ENCODE measurements around the gene HDGFL2.
A peak's percentile ranks its signal among the peaks of the same experiment; 100 is the strongest.

The HDGFL2 gene

DNA sequence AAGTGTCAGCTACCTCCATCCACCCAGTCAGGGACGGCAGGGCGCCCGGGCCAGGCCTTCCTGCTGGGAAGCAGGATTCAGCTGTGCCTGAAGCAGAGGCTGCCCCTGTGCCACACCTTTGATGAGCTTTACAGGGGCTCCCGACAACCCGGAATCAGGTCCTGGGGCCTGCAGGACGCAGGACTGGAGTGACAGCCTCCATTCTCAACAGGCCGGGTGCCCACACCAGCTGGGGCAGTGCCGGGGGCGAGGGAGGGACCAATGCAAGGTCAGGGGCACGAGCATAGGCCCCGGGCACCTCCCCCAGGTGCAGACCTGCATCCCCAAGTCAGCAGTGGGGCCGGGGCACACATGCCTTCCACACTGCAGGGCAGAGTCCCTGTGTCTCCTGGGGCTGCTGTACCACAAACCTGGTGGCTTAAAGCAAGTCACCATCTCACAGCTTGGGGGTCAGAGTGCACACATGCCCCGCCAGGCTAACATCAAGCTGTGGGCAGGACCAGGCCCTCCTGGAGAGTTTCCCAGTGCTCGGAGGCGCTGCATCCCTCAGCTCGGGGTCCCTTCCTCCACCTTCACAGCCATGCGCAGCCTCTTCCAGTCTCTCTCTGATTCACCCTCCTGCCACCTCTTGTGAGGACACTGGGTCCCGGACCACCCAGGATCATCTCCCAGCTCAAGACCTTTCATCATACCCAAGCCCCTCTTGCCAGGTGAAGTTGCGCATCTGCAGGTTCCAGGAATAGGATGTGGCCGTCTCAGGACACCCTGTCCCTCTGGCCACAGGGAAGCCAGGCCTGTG is 27.9 kb upstream of the HDGFL2 start:
- H4K20me1 ChIP-seq = peaks cover 87% of the 10 kb centered on the region

DNA sequence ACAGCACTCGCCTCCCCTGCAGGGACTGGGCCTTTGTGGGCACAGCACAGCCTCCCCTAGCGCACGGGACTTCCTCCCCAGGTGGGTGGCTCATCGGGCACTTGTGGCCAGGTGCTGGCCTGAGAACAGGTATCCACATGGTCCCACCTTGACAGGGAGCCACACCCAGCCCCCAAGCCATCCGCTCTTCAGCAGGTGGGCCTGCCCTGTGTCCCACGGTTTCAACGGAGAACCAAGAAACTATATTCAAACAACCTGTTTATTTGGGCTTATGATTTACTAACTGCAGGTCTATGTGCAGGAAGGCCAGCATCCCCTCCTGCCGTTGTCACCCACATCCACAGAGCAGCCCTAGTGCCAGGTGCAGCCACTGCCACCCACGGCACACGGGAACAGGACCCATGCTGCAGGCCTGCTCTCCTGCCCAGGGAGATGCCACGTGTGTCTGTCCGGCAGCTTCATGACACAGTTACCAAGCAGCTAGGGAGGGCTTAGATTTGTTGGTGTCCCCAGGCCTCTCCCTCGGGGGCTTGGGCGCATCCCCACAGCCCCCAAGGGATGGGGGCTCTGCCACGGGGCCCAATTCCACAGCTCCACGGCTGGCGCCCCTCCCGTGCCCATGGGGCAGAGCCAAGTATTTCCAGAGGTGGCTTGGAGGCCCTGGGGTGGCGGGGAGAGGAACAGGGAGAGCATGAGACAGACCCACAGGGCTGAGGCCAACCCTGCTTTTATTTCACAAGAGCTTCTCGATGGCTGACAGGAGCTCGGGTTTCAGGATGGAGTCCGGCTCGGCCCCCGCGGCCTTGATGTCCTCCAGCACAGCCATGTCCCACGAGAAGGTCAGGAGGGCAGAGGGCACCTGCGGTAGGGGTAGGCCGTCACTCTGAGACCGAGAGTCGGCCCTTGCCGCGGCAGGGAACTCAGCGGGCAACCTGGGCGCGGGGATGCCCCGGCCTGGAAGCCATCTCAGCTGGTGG is 27.0 kb upstream of the HDGFL2 start:
- H4K20me1 ChIP-seq = peaks cover 79% of the 10 kb centered on the region
- no peak for TF ChIP-seq Cebpa-rat (IDR thresholded peaks at IDR 0.05)

More for the DNA sequence above, 27.9 kb upstream of the HDGFL2 start:
- Histone ChIP-seq H3K27me3 (no peaks in the 10 kb centered on the region), H3K4me3 (no peak overlapping the region), H3K27ac (no peak overlapping the region), H3K4me1 (peaks cover 8% of the 10 kb centered on the region), H3K9me3 (no peaks in the 10 kb centered on the region), H3K4me2 (no peak overlapping the region), H3K36me3 (peaks cover 100% of the 10 kb centered on the region), H3K9ac (0 out of 2 replicates have a peak overlapping the region, but pooled peaks have one; percentile 29)
- TF ChIP-seq Cebpa-rat (IDR thresholded peaks at IDR 0.05) = no peak

DNA sequence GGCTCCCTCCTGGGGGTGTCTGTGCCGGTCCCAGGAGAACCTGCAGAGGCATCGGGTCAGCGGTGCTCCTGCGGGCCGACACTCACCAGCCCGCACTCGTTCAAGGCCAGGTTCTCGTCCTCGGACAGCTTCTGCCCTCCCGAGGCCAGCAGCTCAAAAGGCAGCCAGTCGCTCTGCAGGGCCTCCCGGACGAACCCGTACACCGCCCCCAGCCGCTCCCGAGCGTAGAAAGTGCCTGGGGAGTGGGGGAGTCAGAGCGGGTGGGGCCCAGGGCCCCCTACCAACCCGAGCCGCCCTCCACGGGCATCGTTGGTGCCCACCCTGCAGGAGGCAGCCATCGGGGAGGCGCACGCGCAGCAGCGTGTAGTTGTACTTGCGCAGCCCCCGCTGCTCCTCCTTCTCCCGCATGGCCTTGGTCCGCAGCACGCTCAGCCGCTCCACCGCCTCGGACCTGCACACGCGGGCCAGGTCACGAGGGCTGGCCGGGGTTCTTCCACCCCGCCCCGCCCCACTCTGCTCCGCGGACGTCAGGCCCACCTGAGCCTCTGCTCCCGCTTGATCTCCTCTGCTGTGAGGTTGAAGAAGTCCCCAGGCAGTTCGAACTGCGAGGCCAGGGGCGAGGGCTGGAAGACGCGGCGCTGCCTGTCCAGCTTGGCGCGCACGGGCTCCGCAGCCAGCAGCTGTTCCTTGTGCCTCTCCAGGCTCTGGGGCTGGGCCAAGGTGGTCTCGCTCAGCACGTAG is 26.0 kb upstream of the HDGFL2 start:
- Histone ChIP-seq H3K4me3 (no peak overlapping the region), H3K27me3 (no peaks in the 10 kb centered on the region), H3K4me2 (no peak overlapping the region), H3K36me3 (peaks cover 100% of the 10 kb centered on the region), H3K4me1 (peaks cover 8% of the 10 kb centered on the region), H3K27ac (no peak overlapping the region), H3K9me3 (no peaks in the 10 kb centered on the region), H3K9ac (no peak overlapping the region), H4K20me1 (peaks cover 69% of the 10 kb centered on the region)
- TF ChIP-seq Cebpa-rat (IDR thresholded peaks at IDR 0.05) = no peak

More for the DNA sequence above, 27.0 kb upstream of the HDGFL2 start:
- H3K4me2 ChIP-seq = no peak overlapping the region
- no peaks in the 10 kb centered on the region for H3K9me3 ChIP-seq
- H3K4me3 ChIP-seq = no peak overlapping the region
- H3K27me3 ChIP-seq = no peaks in the 10 kb centered on the region
- peak overlapping the region; percentile 46 for H3K27ac ChIP-seq
- H3K36me3 ChIP-seq = peaks cover 100% of the 10 kb centered on the region
- peaks cover 8% of the 10 kb centered on the region for H3K4me1 ChIP-seq
- 0 out of 2 replicates have a peak overlapping the region, but pooled peaks have one; percentile 29 for H3K9ac ChIP-seq

GRCh38 chr19:4446704-4447200 is 25.3 kb upstream of the HDGFL2 start:
- Histone ChIP-seq H3K27me3 (no peaks in the 10 kb centered on the region), H3K4me1 (peaks cover 8% of the 10 kb centered on the region), H3K9me3 (no peaks in the 10 kb centered on the region), H3K4me2 (no peak overlapping the region), H3K9ac (no peak overlapping the region), H3K27ac (no peak overlapping the region), H3K4me3 (no peak overlapping the region), H3K36me3 (peaks cover 100% of the 10 kb centered on the region), H4K20me1 (peaks cover 70% of the 10 kb centered on the region)
- no peak for TF ChIP-seq Cebpa-rat (IDR thresholded peaks at IDR 0.05)

DNA sequence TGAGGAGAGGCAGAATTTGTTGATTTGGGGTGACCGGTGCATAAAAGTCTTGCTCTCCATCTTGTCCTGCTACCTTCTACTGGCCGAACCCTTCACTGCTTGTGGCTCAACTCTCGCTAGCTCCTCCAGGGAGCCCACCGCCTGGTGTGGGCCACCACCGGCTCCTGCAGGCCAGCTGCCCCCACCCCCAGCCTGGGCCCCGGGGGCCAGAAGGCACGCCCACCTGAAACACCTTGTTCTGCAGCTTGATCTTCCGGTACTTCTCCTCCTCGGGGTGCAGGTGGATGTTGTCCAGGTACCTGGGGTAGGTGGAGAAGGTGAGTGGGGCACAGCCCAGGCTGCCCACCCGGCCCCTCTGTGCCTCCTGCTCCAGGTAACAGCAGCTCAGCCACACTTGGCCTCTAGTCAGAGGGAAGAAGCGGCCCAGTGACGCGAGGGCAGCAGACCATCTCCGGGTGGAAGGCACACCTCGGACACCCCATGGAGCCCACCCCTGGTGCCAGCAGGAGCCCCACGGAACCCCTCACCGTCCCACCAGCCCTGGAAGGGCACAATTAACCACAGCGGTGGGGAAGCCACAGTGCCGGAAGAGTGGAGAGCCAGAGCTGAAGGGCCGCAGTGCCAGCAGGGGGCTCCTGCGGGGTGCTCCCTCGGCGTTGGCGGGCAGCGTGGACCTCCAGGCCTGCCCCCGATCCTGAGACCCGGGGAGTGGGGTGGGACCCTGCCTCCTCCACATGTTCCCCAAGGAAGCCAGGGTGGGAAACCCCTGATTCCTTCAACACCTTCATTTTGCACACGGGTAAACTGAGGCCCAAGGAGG is 24.6 kb upstream of the HDGFL2 start:
- peaks cover 68% of the 10 kb centered on the region for H4K20me1 ChIP-seq
- H3K27ac ChIP-seq = no peak overlapping the region

GRCh38 chr19:4448147-4448985 is 23.7 kb upstream of the HDGFL2 start:
- Histone ChIP-seq H3K9me3 (no peaks in the 10 kb centered on the region), H3K27ac (no peak overlapping the region), H3K36me3 (peaks cover 98% of the 10 kb centered on the region), H3K4me1 (peaks cover 23% of the 10 kb centered on the region), H3K4me3 (no peak overlapping the region), H3K4me2 (no peak overlapping the region), H4K20me1 (peaks cover 68% of the 10 kb centered on the region), H3K27me3 (no peaks in the 10 kb centered on the region), H3K9ac (no peak overlapping the region)
- no peak for TF ChIP-seq Cebpa-rat (IDR thresholded peaks at IDR 0.05)

More for the DNA sequence above, 24.6 kb upstream of the HDGFL2 start:
- H3K27me3 ChIP-seq = no peaks in the 10 kb centered on the region
- peaks cover 100% of the 10 kb centered on the region for H3K36me3 ChIP-seq
- H3K9ac ChIP-seq = no peak overlapping the region
- no peaks in the 10 kb centered on the region for H3K9me3 ChIP-seq
- no peak overlapping the region for H3K4me2 ChIP-seq
- no peak overlapping the region for H3K4me3 ChIP-seq
- H3K4me1 ChIP-seq = peaks cover 15% of the 10 kb centered on the region
- no peak for TF ChIP-seq Cebpa-rat (IDR thresholded peaks at IDR 0.05)

- Histone ChIP-seq H3K4me2 (no peak overlapping the region), H3K36me3 (peaks cover 90% of the 10 kb centered on the region)
These were observed 23.0 kb upstream of the HDGFL2 start for GRCh38 chr19:4449022-4449638.

More at GRCh38 chr19:4449022-4449638, 23.0 kb upstream of the HDGFL2 start:
- no peak for TF ChIP-seq Cebpa-rat (IDR thresholded peaks at IDR 0.05)
- no peak overlapping the region for H3K4me3 ChIP-seq
- H3K27me3 ChIP-seq = no peaks in the 10 kb centered on the region
- peaks cover 31% of the 10 kb centered on the region for H3K4me1 ChIP-seq
- H4K20me1 ChIP-seq = peaks cover 68% of the 10 kb centered on the region
- H3K27ac ChIP-seq = no peak overlapping the region
- H3K9me3 ChIP-seq = no peaks in the 10 kb centered on the region
- H3K9ac ChIP-seq = no peak overlapping the region
